WI38 (cell line): Measurements from ENCODE around the gene BCAP31.

ENCODE experiments used
- H3K4me3 ChIP-seq: 2 replicates; pipeline ENCODE4 v1.5.1; 2011; ENCODE audit warnings: low read depth, mild to moderate bottlenecking, control low read depth, low read length
- TF ChIP-seq, protein P1 (sequence below): IDR thresholded peaks from 2 replicates; pipeline ENCODE4 v1.5.1; 2012; ENCODE audit warnings: low read depth, mild to moderate bottlenecking, control low read depth, low read length

The BCAP31 gene

DNA sequence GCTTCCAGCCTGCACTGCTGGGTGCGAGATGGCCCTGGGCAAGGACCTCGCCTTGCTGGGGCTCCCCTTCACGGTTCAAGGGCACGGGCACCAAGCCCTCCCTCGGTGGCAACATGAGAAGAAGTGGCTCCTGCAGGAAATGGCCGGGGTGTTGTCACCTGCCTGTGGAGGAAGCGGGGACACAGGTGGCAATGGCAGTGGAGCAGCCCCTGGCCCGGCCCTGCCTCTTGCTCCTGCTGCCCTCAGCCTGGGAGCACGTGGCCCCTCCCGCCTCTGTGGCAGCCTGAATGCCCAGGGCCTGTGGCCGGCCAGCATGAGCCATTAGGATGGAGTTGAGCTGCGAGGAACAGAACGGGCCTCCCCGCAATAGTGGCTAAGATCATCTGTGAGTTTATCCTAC lies 17.3 kb upstream of the BCAP31 start:
- H3K4me3 ChIP-seq: no peak overlapping the region
- TF ChIP-seq, protein P1, sequence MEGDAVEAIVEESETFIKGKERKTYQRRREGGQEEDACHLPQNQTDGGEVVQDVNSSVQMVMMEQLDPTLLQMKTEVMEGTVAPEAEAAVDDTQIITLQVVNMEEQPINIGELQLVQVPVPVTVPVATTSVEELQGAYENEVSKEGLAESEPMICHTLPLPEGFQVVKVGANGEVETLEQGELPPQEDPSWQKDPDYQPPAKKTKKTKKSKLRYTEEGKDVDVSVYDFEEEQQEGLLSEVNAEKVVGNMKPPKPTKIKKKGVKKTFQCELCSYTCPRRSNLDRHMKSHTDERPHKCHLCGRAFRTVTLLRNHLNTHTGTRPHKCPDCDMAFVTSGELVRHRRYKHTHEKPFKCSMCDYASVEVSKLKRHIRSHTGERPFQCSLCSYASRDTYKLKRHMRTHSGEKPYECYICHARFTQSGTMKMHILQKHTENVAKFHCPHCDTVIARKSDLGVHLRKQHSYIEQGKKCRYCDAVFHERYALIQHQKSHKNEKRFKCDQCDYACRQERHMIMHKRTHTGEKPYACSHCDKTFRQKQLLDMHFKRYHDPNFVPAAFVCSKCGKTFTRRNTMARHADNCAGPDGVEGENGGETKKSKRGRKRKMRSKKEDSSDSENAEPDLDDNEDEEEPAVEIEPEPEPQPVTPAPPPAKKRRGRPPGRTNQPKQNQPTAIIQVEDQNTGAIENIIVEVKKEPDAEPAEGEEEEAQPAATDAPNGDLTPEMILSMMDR: no peak

DNA sequence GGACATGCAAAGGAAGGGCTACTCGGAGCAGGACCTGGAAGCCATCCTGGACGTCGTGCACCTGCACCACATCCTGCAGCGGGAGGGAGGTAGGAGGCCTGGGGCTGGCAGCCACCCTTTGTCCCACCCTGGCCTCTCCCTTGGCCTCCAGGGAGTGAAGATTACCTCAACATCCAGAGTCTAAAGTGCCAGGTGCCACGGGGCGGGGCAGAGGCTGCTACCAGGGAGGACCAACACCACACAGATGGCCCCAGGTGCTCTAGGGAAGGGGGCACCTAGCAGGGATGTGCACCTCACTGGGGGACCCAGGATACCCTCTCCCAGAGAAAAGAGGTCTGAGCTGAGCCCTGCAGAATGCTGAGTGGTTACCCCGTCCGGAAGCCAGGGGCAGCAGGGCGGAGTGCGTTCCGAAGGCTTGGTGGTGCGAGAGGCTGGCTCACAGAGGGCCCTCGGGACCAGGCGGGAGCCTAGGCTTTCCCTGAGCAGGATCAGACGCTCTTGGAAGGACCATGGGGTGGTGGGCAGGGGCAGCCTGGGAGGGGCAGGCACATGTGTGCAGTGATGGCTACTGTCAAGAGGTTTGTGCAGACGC lies 16.5 kb upstream of the BCAP31 start:
- TF ChIP-seq, protein P1: no peak
- no peak overlapping the region for H3K4me3 ChIP-seq

DNA sequence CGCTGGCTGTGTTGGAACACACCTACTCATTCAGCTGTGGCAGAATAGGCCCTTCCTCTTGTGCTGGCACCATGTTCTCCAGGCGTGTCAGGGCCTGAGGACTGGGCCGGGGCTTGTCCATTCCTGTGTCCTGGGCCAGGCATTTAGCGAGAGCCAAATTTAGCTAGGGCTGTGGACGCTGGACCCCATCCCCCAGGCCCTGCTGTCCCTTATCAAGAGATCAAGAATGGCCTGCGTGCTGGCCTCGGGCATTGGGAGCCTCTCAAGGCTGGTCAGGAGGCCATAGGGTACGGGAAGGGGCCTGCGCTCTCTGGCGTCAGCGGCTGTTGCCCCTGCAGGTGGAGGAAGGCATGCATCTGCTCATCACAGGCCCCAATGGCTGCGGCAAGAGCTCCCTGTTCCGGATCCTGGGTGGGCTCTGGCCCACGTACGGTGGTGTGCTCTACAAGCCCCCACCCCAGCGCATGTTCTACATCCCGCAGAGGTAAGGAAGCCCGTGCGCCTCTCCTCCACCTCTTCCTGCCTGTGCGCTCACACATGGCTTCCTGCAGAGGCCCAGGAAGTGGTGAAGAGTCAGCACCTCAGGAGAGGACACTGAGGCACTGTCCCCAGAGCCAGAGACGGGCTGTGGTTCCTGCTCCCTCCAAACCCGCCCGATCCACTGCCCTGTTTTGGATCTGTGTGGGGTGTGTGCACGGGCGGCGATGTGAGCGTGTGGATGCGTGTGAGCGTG lies 15.7 kb upstream of the BCAP31 start:
- TF ChIP-seq, protein P1: no peak
- H3K4me3 ChIP-seq: no peak overlapping the region

DNA sequence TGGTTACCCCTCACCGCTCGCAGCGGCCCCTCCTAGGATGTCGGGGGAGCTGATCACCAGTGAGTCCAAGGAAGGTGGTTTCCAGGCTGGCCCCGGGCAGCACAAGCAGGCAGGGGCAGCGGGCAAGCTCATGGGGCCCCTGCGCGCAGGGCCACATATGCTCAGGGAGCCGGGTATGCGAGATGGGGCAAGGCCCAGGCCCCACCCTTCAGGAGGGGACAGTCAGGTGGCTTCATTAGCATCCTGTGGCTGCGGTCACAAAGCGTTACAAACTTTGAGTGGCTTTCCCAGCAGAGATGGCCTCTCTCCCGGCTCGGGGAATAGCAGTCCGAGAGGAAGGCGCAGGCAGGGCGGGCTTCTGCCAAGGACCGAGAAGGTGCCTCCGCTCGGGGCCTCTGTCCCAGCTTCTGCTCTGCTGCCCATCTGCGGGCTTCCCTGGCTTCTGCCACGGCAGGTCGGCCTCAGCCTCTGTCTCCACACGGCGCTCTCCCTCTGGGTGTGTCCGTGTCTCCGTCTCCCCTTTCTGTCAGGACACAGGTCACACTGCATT lies 13.9 kb upstream of the BCAP31 start:
- no peak overlapping the region for H3K4me3 ChIP-seq
- TF ChIP-seq, protein P1: no peak

DNA sequence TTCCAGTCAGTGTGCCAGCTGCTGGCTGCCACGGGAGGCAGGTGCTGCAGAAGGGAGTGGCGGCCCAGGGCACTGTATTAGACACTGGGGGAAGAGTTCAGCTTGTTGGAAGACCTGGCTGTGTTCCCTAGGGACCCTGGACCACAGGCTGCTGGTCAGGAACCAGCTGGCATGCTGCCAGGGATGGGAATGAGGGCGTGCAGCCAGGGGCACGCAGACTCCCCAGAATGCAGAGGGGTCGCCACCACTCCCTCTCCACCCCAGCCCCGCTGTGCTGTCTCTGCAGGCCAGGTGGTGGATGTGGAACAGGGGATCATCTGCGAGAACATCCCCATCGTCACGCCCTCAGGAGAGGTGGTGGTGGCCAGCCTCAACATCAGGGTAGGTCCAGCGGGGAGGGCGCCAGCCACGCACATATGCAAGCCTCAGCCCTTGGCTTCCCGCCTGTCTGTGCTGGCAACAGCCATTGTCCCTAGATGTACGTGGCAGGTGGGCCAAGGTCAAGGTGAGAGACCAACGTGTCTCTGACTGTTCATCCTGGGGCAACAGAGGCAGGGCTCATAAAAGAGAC lies 12.8 kb upstream of the BCAP31 start:
- TF ChIP-seq, protein P1: no peak
- no peak overlapping the region for H3K4me3 ChIP-seq

DNA sequence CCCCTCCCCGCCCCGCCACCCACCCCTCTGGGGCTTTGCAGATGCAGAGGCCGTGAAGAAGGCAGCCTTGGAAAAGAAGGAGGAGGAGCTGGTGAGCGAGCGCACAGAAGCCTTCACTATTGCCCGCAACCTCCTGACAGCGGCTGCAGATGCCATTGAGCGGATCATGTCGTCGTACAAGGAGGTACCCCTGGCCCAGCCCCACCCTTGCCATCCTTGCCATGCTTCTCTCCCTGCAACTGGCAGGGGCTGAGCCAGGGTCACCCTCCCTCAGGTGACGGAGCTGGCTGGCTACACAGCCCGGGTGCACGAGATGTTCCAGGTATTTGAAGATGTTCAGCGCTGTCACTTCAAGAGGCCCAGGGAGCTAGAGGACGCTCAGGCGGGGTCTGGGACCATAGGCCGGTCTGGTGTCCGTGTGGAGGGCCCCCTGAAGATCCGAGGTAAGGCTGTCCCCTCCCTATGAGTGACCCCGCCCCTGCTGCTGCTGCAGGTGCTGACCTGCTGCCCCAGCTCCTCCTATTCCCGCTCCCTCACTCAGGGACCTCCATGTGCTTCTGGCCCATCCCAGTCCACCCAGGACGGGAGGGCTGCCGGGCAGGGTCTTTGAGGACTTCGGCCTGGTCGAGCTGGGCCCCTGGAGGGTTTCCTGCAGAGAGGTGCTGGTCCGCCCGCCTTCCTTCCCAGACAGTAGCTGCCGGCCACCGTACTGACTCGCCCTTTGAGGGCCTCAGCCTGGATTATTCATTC lies 12.1 kb upstream of the BCAP31 start:
- TF ChIP-seq, protein P1: no peak
- H3K4me3 ChIP-seq: no peak overlapping the region
